ENCODE measurements around the gene TRIM26.
"Not testable (repeated sequence)": the region's sequence is repeated elsewhere in the genome, so short reads cannot be mapped to it uniquely, and the experiment has no call there.

The TRIM26 gene

DNA sequence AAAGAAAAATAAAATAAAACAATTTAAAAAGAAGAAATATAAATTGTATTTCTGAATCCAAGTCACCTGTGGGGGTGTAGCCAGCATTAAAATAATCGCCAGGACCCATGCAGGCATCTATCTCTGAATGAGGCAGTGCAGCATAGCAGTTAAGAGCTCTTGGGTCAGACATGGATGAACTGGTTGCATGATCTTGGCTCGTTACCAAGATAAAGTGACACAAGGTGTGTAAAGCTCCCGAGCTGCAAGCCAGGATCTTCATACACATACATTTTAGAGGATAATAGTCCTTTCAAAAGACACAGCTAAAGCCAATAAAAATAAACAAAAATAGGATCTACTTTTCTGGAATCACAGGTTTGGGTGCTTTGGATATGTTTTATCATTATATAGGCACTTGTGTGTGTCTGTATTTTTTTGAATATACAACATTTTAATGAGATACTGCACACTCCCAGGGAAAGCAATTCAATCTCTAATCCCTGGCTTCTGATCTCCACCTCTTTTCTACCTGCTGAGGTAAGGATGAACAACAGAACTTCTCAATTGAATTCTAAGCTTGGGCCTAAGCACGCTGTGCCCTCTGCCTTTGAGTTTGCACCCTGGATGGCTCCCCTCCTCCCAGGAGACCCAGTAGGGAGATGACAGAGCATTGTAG, 61.1 kb downstream of the TRIM26 start:
- Histone ChIP-seq H3K4me3 (ENCODE audit: low read depth, low read length) (no peak overlapping the region), H3K27me3 (ENCODE audit: insufficient read depth, low read length) (no peaks in the 10 kb centered on the region), H3K79me2 (ENCODE audit: control insufficient read depth, insufficient read depth, low read length, unreplicated experiment) (no peaks in the 10 kb centered on the region), H3K27ac (ENCODE audit: low read depth, low read length) (no peak overlapping the region), H3K4me1 (ENCODE audit: control insufficient read depth, insufficient read depth, low read length, unreplicated experiment) (peaks cover 29% of the 10 kb centered on the region), H2AFZ (ENCODE audit: low read length, unreplicated experiment) (no peak overlapping the region), H3K36me3 (ENCODE audit: insufficient read depth, low read length) (no peaks in the 10 kb centered on the region)

DNA sequence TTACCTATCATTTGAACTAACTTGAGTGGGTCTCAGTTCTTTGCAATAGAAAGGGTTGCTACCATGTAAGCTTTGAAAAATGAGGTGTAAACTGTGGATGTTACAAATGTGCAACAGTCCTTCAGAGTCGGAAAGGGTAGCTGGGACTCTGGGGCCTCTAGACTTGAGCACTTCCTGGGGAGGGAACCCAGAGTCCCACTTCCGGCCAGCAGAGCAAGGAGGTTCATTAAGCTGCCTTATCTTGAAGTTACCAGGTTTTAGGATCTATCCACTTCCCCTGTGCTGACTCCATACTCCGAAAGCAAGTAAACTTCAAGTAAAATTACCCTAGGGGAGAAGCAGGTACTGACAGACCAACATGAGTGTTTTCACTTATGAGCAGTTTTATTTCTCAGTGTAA, 61.6 kb downstream of the TRIM26 start:
- Histone ChIP-seq H3K4me3 (ENCODE audit: low read depth, low read length) (no peak overlapping the region), H3K36me3 (ENCODE audit: insufficient read depth, low read length) (no peaks in the 10 kb centered on the region), H3K27ac (ENCODE audit: low read depth, low read length) (no peak overlapping the region), H2AFZ (ENCODE audit: low read length, unreplicated experiment) (no peak overlapping the region), H3K79me2 (ENCODE audit: control insufficient read depth, insufficient read depth, low read length, unreplicated experiment) (no peaks in the 10 kb centered on the region), H3K4me1 (ENCODE audit: control insufficient read depth, insufficient read depth, low read length, unreplicated experiment) (peaks cover 24% of the 10 kb centered on the region), H3K27me3 (ENCODE audit: insufficient read depth, low read length) (no peaks in the 10 kb centered on the region)

DNA sequence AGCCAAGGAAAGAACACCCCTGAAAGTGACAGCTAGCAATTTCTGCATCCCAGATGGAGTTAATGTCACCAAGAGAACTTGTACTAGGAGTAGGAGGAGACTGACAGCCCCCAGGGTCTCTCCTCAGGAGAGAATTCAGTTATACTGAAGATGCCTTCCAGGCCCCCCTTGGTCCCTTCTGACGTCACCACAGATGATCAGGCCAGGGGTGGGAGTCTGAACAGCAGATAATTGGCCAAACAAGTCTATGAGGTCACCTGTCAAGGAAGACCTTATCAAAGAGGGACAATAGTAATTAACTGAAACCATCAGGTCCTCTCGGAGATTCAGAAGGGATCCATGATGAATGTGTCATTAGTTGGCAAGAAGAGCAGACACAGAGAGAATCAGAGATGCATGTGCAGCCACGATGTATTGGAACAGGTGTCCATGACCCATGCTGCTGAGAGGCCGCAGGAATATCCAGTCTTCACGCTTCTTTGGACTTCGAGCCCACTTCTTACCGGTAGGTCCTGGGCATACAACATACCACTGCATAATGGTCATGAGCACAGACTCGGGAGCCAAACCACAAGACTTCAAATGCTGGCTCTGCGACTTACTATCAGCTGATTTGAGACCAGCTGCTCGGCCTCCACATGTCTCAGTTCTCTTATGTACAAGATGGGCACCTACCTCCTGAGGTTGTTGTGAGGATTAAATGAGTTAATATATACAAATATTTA, 62.4 kb downstream of the TRIM26 start:
- no peak overlapping the region for H3K27ac ChIP-seq (ENCODE audit: low read depth, low read length)
- peaks cover 16% of the 10 kb centered on the region for H3K4me1 ChIP-seq (ENCODE audit: control insufficient read depth, insufficient read depth, low read length, unreplicated experiment)
- H3K27me3 ChIP-seq (ENCODE audit: insufficient read depth, low read length): 0 out of 2 replicates have a peak, but pooled peaks cover 3% of the 10 kb centered on the region
- no peak overlapping the region for H3K4me3 ChIP-seq (ENCODE audit: low read depth, low read length)
- no peak overlapping the region for H2AFZ ChIP-seq (ENCODE audit: low read length, unreplicated experiment)
- H3K79me2 ChIP-seq (ENCODE audit: control insufficient read depth, insufficient read depth, low read length, unreplicated experiment): no peaks in the 10 kb centered on the region
- no peaks in the 10 kb centered on the region for H3K36me3 ChIP-seq (ENCODE audit: insufficient read depth, low read length)

DNA sequence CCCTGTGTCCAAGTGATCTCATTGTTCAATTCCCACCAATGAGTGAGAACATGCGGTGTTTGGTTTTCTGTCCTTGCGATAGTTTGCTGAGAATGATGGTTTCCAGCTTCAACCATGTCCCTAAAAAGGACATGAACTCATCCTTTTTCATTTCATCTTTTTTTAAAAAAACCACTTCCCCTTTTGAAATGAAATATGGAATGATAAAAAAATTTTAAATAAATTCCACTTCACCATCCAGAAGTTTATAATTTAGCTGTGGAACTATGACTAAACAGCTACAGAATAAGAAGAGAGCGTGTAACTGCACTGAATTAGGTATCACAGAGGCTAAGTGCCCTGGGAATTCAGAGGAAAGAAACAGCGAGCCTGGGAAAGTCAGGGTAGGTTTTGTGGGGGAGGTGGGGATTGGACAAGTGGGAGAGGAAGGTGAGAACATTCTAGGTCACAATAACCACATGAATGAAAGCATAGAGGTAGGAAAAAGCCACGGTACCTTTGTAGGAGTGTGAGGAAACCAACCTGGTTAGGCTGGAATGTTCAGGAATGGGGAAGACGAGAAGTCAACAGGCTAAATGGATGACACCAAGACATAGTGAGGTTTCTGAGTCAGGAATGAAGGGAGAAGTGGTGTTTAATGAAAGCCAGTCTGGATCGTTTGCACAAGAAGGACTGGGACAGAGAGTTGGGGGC, 63.2 kb downstream of the TRIM26 start:
- Histone ChIP-seq H3K4me3 (ENCODE audit: low read depth, low read length) (no peak overlapping the region), H3K4me1 (ENCODE audit: control insufficient read depth, insufficient read depth, low read length, unreplicated experiment) (peaks cover 8% of the 10 kb centered on the region), H3K27me3 (ENCODE audit: insufficient read depth, low read length) (0 out of 2 replicates have a peak, but pooled peaks cover 10% of the 10 kb centered on the region), H3K27ac (ENCODE audit: low read depth, low read length) (no peak overlapping the region), H3K79me2 (ENCODE audit: control insufficient read depth, insufficient read depth, low read length, unreplicated experiment) (no peaks in the 10 kb centered on the region), H2AFZ (ENCODE audit: low read length, unreplicated experiment) (no peak overlapping the region), H3K36me3 (ENCODE audit: insufficient read depth, low read length) (no peaks in the 10 kb centered on the region)

DNA sequence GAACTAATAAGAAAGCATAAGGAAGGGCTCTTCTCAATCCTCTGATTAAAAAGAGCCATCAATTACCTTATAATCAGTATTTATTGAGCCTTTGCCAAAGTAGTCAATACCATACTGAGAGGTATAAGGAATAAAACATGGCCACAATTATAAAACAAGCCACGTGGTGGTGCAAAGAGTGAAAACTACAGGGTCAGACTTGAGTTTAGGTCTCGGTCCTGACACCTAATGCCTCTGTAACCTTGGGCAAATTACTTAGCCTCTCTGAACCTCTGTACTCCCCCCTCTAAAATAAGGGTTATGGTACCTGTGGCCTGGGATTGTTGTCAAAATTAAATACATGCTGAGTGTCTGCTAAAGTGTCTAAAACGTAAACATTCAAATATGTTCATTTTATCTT, 64.0 kb downstream of the TRIM26 start:
- no peaks in the 10 kb centered on the region for H3K79me2 ChIP-seq (ENCODE audit: control insufficient read depth, insufficient read depth, low read length, unreplicated experiment)
- H3K36me3 ChIP-seq (ENCODE audit: insufficient read depth, low read length): no peaks in the 10 kb centered on the region
- no peak overlapping the region for H3K4me3 ChIP-seq (ENCODE audit: low read depth, low read length)
- peaks cover 1% of the 10 kb centered on the region for H3K4me1 ChIP-seq (ENCODE audit: control insufficient read depth, insufficient read depth, low read length, unreplicated experiment)
- H2AFZ ChIP-seq (ENCODE audit: low read length, unreplicated experiment): no peak overlapping the region
- peaks cover 17% of the 10 kb centered on the region for H3K27me3 ChIP-seq (ENCODE audit: insufficient read depth, low read length)
- H3K27ac ChIP-seq (ENCODE audit: low read depth, low read length): no peak overlapping the region

DNA sequence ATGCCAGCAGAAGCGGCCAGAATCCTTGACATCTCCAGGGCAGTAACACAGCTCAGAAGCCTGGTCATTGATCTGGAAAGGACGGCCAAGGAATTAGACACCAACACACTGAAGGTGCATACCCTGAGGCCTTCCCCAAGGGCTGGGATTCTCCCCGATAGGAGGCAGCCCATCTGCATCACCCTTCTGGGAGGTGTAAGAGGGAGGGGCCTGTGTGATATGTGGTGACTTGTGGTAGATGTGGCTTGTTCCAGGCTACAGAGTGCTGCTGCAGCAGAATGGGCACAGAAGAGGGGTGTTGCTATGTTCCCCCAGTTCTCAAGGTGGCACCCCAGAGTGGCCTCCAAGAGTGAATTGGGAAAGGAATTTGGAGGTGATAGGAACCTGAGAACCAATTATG, 66.1 kb downstream of the TRIM26 start:
- Histone ChIP-seq H3K27me3 (ENCODE audit: insufficient read depth, low read length) (peaks cover 33% of the 10 kb centered on the region), H3K27ac (ENCODE audit: low read depth, low read length) (no peak overlapping the region), H3K4me1 (ENCODE audit: control insufficient read depth, insufficient read depth, low read length, unreplicated experiment) (no peaks in the 10 kb centered on the region), H3K79me2 (ENCODE audit: control insufficient read depth, insufficient read depth, low read length, unreplicated experiment) (no peaks in the 10 kb centered on the region), H2AFZ (ENCODE audit: low read length, unreplicated experiment) (no peak overlapping the region), H3K36me3 (ENCODE audit: insufficient read depth, low read length) (no peaks in the 10 kb centered on the region), H3K4me3 (ENCODE audit: low read depth, low read length) (no peak overlapping the region)

DNA sequence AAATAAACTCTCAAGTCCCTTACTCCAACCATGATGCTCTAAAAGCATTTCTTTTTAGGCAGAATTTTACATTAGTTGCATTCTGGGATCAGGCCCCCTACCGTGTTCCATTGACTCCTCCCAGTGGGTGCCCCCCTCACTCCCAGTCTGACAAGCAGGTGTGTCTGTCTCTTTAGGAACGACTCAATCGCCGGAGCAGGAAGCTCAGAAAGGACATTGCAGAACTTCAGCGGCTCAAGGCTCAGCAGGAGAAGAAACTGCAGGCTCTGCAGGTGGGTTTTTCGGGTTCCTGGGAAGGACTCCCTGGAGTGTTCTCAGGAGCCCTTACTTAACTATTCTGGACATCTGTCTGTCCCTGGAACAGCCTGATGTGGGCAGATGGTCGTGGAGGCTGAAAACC, 67.4 kb downstream of the TRIM26 start:
- Histone ChIP-seq H3K4me1 (ENCODE audit: control insufficient read depth, insufficient read depth, low read length, unreplicated experiment) (no peaks in the 10 kb centered on the region), H3K27ac (ENCODE audit: low read depth, low read length) (no peak overlapping the region), H3K36me3 (ENCODE audit: insufficient read depth, low read length) (no peaks in the 10 kb centered on the region), H3K27me3 (ENCODE audit: insufficient read depth, low read length) (peaks cover 45% of the 10 kb centered on the region), H2AFZ (ENCODE audit: low read length, unreplicated experiment) (no peak overlapping the region), H3K79me2 (ENCODE audit: control insufficient read depth, insufficient read depth, low read length, unreplicated experiment) (no peaks in the 10 kb centered on the region), H3K4me3 (ENCODE audit: low read depth, low read length) (no peak overlapping the region)

DNA sequence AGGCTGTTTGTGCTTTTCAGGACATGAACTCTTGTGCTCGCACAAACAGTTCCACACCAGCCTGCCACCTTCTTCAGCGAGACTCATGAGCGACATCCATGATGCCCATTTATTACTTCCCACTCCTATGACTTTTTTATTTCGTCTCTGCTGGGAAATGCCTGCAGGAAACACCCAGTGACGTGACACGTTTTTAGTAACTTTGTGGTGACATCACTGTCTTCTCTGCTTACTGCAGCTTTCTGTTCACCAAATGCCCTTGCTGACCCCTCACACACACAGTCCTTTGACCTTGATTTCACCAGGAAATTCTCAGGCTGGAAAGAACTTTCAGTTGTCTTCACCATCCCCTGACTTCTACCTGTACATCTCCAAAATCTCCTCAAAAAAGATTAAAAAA, 68.4 kb downstream of the TRIM26 start:
- no peaks in the 10 kb centered on the region for H3K4me1 ChIP-seq (ENCODE audit: control insufficient read depth, insufficient read depth, low read length, unreplicated experiment)
- H3K27ac ChIP-seq (ENCODE audit: low read depth, low read length): no peak overlapping the region
- H2AFZ ChIP-seq (ENCODE audit: low read length, unreplicated experiment): no peak overlapping the region
- H3K4me3 ChIP-seq (ENCODE audit: low read depth, low read length): no peak overlapping the region
- no peaks in the 10 kb centered on the region for H3K36me3 ChIP-seq (ENCODE audit: insufficient read depth, low read length)
- peaks cover 50% of the 10 kb centered on the region for H3K27me3 ChIP-seq (ENCODE audit: insufficient read depth, low read length)
- H3K79me2 ChIP-seq (ENCODE audit: control insufficient read depth, insufficient read depth, low read length, unreplicated experiment): no peaks in the 10 kb centered on the region

DNA sequence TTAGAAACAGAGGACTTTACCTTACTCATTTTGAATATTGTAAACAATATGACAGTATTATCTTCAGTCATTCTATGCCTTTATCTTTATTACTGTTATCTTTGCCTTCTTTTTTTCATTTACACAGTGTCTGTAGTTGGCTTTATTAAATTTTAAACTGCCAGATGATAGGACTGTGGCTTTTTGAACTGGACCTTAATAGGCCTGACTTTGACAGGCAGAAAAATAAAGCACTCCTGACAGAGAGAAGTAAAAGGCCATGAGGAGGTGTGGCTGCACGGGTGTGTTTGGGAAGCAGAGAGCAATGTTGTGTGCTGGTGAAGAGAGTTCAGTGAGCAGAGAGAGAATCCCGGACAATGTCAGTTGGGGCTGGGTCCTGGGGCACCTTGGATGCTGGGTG, 69.4 kb downstream of the TRIM26 start:
- Histone ChIP-seq H3K27ac (ENCODE audit: low read depth, low read length) (no peak overlapping the region), H3K27me3 (ENCODE audit: insufficient read depth, low read length) (peaks cover 52% of the 10 kb centered on the region), H3K4me1 (ENCODE audit: control insufficient read depth, insufficient read depth, low read length, unreplicated experiment) (no peaks in the 10 kb centered on the region), H3K36me3 (ENCODE audit: insufficient read depth, low read length) (no peaks in the 10 kb centered on the region), H3K4me3 (ENCODE audit: low read depth, low read length) (no peak overlapping the region), H3K79me2 (ENCODE audit: control insufficient read depth, insufficient read depth, low read length, unreplicated experiment) (no peaks in the 10 kb centered on the region), H2AFZ (ENCODE audit: low read length, unreplicated experiment) (no peak overlapping the region)

DNA sequence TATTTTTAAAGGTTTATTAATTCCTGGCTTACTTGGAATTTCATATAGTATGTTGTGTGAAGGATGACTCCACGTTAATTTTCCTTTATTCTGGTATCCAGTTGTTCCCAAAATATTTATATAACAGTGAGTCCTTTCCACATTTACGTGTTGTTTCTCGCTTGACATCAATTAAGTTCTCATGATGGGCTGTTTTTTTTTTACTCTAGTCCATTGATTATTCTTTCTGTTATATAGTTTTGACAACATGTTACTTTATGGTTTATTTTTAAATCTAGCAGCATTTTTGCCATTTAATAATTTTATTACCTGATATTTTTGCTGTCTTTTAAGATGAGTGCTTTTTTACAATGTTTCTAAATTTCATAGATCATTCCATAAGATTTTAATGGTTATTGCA, 70.5 kb downstream of the TRIM26 start:
- H3K4me1 ChIP-seq (ENCODE audit: control insufficient read depth, insufficient read depth, low read length, unreplicated experiment): no peaks in the 10 kb centered on the region
- H3K36me3 ChIP-seq (ENCODE audit: insufficient read depth, low read length): no peaks in the 10 kb centered on the region
- no peak overlapping the region for H2AFZ ChIP-seq (ENCODE audit: low read length, unreplicated experiment)
- no peak overlapping the region for H3K27ac ChIP-seq (ENCODE audit: low read depth, low read length)
- H3K27me3 ChIP-seq (ENCODE audit: insufficient read depth, low read length): peaks cover 63% of the 10 kb centered on the region
- no peaks in the 10 kb centered on the region for H3K79me2 ChIP-seq (ENCODE audit: control insufficient read depth, insufficient read depth, low read length, unreplicated experiment)
- no peak overlapping the region for H3K4me3 ChIP-seq (ENCODE audit: low read depth, low read length)

DNA sequence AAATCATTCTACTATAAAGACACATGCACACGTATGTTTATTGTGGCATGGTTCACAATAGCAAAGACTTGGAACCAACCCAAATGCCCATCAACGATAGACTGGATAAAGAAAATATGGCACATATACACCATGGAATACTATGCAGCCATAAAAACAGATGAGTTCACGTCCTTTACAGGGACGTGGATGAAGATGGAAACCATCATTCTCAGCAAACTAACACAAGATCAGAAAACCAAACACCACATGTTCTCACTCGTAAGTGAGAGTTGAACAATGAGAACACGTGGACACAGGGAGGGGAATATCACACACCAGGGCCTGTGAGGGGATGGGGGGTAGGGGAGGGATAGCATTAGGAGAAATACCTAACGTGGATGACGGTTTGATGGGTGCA, 73.0 kb downstream of the TRIM26 start:
- H3K27me3 ChIP-seq (ENCODE audit: insufficient read depth, low read length): peaks cover 76% of the 10 kb centered on the region
- not testable (repeated sequence) for H3K36me3 ChIP-seq (ENCODE audit: insufficient read depth, low read length); H3K4me3 ChIP-seq (ENCODE audit: low read depth, low read length); H3K27ac ChIP-seq (ENCODE audit: low read depth, low read length); H3K4me1 ChIP-seq (ENCODE audit: control insufficient read depth, insufficient read depth, low read length, unreplicated experiment); H2AFZ ChIP-seq (ENCODE audit: low read length, unreplicated experiment); H3K79me2 ChIP-seq (ENCODE audit: control insufficient read depth, insufficient read depth, low read length, unreplicated experiment)

Measured in ACC112 (cell line).